Measurements from ENCODE around the gene CHMP2A. TPM values are rescaled to one million over a fixed set of nuclear protein-coding genes. Genes with fewer than 3 reads are reported as not detected.
"Not testable (repeated sequence)": the region's sequence is repeated elsewhere in the genome, so short reads cannot be mapped to it uniquely, and the experiment has no call there.

CHMP2A gene
- total RNA-seq, 1 donor from 2014 or later, result 137 TPM

- H3K4me3 ChIP-seq (ENCODE audit: low read depth, low read length), result no peak overlapping the region
- DNase-seq (ENCODE audit: low read depth), result no peak
Measured at GRCh38 chr19:58547323-58548312, 7.3 kb downstream of the CHMP2A start.

DNA sequence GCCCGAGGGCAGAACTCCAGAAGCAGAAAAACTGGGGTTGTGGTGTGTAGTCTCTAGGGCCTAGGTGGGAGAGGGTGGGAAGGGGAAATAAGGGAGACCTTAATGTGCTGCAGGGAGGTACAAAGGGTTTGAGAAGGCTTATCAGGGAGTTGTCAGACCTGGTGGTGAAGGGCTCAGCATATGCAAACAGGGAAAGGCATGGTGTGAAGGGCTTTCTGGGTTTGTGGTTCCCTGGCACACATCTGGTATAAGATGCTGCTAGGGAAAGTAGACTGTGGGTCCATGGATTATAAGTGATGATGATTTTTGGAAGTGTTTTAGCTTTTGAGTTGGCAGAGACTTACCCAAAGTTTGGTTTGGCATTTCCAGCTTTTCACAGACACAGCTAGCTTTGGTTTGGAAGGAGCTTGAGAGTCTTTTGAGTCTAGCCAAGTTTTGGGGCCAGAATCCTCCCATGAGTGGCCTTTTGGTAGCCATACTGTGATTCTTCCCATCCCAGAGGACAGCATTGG is 8.8 kb downstream of the CHMP2A start:
- TF ChIP-seq, protein P1, sequence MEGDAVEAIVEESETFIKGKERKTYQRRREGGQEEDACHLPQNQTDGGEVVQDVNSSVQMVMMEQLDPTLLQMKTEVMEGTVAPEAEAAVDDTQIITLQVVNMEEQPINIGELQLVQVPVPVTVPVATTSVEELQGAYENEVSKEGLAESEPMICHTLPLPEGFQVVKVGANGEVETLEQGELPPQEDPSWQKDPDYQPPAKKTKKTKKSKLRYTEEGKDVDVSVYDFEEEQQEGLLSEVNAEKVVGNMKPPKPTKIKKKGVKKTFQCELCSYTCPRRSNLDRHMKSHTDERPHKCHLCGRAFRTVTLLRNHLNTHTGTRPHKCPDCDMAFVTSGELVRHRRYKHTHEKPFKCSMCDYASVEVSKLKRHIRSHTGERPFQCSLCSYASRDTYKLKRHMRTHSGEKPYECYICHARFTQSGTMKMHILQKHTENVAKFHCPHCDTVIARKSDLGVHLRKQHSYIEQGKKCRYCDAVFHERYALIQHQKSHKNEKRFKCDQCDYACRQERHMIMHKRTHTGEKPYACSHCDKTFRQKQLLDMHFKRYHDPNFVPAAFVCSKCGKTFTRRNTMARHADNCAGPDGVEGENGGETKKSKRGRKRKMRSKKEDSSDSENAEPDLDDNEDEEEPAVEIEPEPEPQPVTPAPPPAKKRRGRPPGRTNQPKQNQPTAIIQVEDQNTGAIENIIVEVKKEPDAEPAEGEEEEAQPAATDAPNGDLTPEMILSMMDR (conservative IDR thresholded peaks at IDR 0.05; ENCODE audit: low read depth, low read length), result no peak
- peak overlapping the region; percentile 70 for H3K4me3 ChIP-seq (ENCODE audit: low read depth, low read length)
- no peak for DNase-seq (ENCODE audit: low read depth)

More at GRCh38 chr19:58547323-58548312, 7.3 kb downstream of the CHMP2A start:
- TF ChIP-seq, protein P1 (conservative IDR thresholded peaks at IDR 0.05; ENCODE audit: low read depth, low read length), result no peak

- DNase-seq (ENCODE audit: low read depth), result no peak
- TF ChIP-seq, protein P1 (conservative IDR thresholded peaks at IDR 0.05; ENCODE audit: low read depth, low read length), result no peak
- peak overlapping the region; percentile 70 for H3K4me3 ChIP-seq (ENCODE audit: low read depth, low read length)
Measured at GRCh38 chr19:58545286-58546018, 9.5 kb downstream of the CHMP2A start.

DNA sequence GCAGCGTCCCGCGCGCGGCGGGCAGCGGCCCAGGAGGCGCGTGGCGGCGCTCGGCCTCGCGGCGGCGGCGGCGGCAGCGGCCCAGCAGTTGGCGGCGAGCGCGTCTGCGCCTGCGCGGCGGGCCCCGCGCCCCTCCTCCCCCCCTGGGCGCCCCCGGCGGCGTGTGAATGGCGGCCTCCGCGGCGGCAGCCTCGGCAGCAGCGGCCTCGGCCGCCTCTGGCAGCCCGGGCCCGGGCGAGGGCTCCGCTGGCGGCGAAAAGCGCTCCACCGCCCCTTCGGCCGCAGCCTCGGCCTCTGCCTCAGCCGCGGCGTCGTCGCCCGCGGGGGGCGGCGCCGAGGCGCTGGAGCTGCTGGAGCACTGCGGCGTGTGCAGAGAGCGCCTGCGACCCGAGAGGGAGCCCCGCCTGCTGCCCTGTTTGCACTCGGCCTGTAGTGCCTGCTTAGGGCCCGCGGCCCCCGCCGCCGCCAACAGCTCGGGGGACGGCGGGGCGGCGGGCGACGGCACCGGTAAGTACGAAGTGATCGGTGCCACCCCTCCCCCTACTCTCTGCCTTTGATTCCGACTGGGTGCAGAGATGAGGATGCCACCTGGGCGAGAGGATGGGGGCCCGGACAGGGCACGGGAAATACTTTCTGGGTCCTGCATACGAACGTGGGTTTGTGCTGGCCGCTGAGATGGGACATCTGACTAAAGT is 10.2 kb downstream of the CHMP2A start:
- peak overlapping the region; percentile 70 for H3K4me3 ChIP-seq (ENCODE audit: low read depth, low read length)
- no peak for DNase-seq (ENCODE audit: low read depth)
- TF ChIP-seq, protein P1 (conservative IDR thresholded peaks at IDR 0.05; ENCODE audit: low read depth, low read length), result no peak

- TF ChIP-seq, protein P1 (conservative IDR thresholded peaks at IDR 0.05; ENCODE audit: low read depth, low read length), result no peak
- DNase-seq (ENCODE audit: low read depth), result peak; percentile 86
- peak within 1 kb of the TSS; percentile 70 for H3K4me3 ChIP-seq (ENCODE audit: low read depth, low read length)
Measured at GRCh38 chr19:58543826-58544590, 10.9 kb downstream of the CHMP2A start, which contains the start of gene TRIM28. Gene TRIM28, plus strand, starts transcription at chr19:58544064. Its CDS starts 694 bp downstream, at chr19:58544758.

DNA sequence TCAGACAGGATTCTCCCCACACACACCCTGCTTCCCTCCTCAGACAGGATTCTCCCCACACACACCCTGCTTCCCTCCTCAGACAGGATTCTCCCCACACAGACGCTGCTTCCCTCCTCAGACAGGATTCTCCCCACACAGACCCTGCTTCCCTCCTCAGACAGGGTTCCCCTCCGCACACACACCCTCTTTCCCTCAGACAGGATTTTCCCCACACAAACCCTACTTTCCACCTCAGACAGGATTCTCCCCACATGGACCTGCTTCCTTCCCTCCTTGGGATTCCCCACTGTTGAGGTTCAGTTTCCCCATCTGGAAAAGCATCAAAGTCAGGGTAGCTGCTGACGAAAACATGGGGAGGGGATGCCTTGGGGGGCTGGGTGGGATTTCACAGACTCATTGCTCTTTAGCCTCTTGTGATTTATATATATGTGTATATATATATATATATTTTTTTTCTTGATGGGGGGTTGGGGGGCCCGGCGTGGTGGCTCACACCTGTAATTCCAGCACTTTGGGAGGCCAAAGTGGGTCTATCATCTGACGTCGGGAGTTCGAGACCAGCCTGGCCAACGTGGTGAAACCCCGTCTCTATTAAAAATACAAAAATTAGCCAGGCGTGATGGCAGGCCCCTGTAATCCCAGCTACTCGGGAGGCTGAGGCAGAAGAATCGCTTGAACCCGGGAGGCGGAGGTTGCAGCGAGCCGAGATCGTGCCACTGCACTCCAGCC is 12.1 kb downstream of the CHMP2A start:
- not testable (repeated sequence) for DNase-seq (ENCODE audit: low read depth)
- peak overlapping the region; percentile 58 for H3K4me3 ChIP-seq (ENCODE audit: low read depth, low read length)

GRCh38 chr19:58539169-58539559 is 15.7 kb downstream of the CHMP2A start:
- not testable (repeated sequence) for H3K4me3 ChIP-seq (ENCODE audit: low read depth, low read length); DNase-seq (ENCODE audit: low read depth)

All from epithelial cell of proximal tubule (primary cell).